ENCODE measurements around the gene CDK5RAP2. TPM values are rescaled to one million over a fixed set of nuclear protein-coding genes. Genes with fewer than 3 reads are reported as not detected.

CDK5RAP2 gene
- polyA plus RNA-seq, 1 experiment = 30.3 TPM

- POLR2A ChIA-PET = no interaction called here
- CTCF ChIA-PET = interaction anchor here (0.6 to 1.8 kb wide), 8 partner anchors 9 to 1892 kb away, joined by 3 to 9 read pairs (median 4); no protein-coding TSS in a partner anchor
- H3K27me3 ChIP-seq (ENCODE audit: control insufficient read depth, insufficient read depth, low read length) = no peaks in the 10 kb centered on the region
- no peak overlapping the region for H3K27ac ChIP-seq (ENCODE audit: low read depth, low read length)
- H3K4me3 ChIP-seq (ENCODE audit: low read depth, low read length) = no peak overlapping the region
- H3K9me3 ChIP-seq (ENCODE audit: control insufficient read depth, insufficient read depth, low read length) = no peaks in the 10 kb centered on the region
- no peak for DNase-seq (ENCODE audit: low read depth, low spot score)
- TF ChIP-seq CTCF (IDR thresholded peaks at IDR 0.05; ENCODE audit: low read depth, low read length) = peak; percentile 70
Measured at GRCh38 chr9:120348951-120349429, 231.0 kb downstream of the CDK5RAP2 start.

- no peak overlapping the region for H3K27ac ChIP-seq (ENCODE audit: low read depth, low read length)
- CTCF ChIA-PET = interaction anchor here (2.8 kb wide), 1 partner anchor 789 kb away, joined by 6 read pairs; no protein-coding TSS in a partner anchor
- POLR2A ChIA-PET = no interaction called here
- no peak overlapping the region for H3K4me3 ChIP-seq (ENCODE audit: low read depth, low read length)
- H3K9me3 ChIP-seq (ENCODE audit: control insufficient read depth, insufficient read depth, low read length) = no peaks in the 10 kb centered on the region
- TF ChIP-seq CTCF (IDR thresholded peaks at IDR 0.05; ENCODE audit: low read depth, low read length) = no peak
- DNase-seq (ENCODE audit: low read depth, low spot score) = no peak
- no peaks in the 10 kb centered on the region for H3K27me3 ChIP-seq (ENCODE audit: control insufficient read depth, insufficient read depth, low read length)
Measured at GRCh38 chr9:120345379-120345778, 234.6 kb downstream of the CDK5RAP2 start.

- peak; percentile 16 for DNase-seq (ENCODE audit: low read depth, low spot score)
- no peak overlapping the region for H3K4me3 ChIP-seq (ENCODE audit: low read depth, low read length)
- H3K27me3 ChIP-seq (ENCODE audit: control insufficient read depth, insufficient read depth, low read length) = no peaks in the 10 kb centered on the region
- ChIA-PET CTCF (interaction anchor here (1.5 to 2.8 kb wide), 2 partner anchors 133 to 788 kb away, joined by 4 to 6 read pairs; no protein-coding TSS in a partner anchor), POLR2A (no interaction called here)
- no peak overlapping the region for H3K27ac ChIP-seq (ENCODE audit: low read depth, low read length)
- H3K9me3 ChIP-seq (ENCODE audit: control insufficient read depth, insufficient read depth, low read length) = no peaks in the 10 kb centered on the region
- no peak for TF ChIP-seq CTCF (IDR thresholded peaks at IDR 0.05; ENCODE audit: low read depth, low read length)
Measured at GRCh38 chr9:120344230-120344629, 235.7 kb downstream of the CDK5RAP2 start.

GRCh38 chr9:120343416-120343815 lies 236.6 kb downstream of the CDK5RAP2 start:
- ChIA-PET POLR2A (no interaction called here), CTCF (interaction anchor here (0.7 to 1.5 kb wide), 2 partner anchors 134 to 338 kb away, joined by 3 to 4 read pairs; no protein-coding TSS in a partner anchor)
- H3K9me3 ChIP-seq (ENCODE audit: control insufficient read depth, insufficient read depth, low read length) = no peaks in the 10 kb centered on the region
- DNase-seq (ENCODE audit: low read depth, low spot score) = no peak
- H3K4me3 ChIP-seq (ENCODE audit: low read depth, low read length) = no peak overlapping the region
- no peak overlapping the region for H3K27ac ChIP-seq (ENCODE audit: low read depth, low read length)
- H3K27me3 ChIP-seq (ENCODE audit: control insufficient read depth, insufficient read depth, low read length) = no peaks in the 10 kb centered on the region
- TF ChIP-seq CTCF (IDR thresholded peaks at IDR 0.05; ENCODE audit: low read depth, low read length) = no peak

Other genes starting within 250 kb of the CDK5RAP2 start
- 11.4 and 12.9 TPM in 2 replicates for gene MEGF9, start 134.3 kb upstream of the CDK5RAP2 start, polyA plus RNA-seq (2011; rRNA removed)
- 57.7 and 69.0 TPM in 2 replicates for gene FBXW2, start 213.2 kb upstream of the CDK5RAP2 start, polyA plus RNA-seq (2011; rRNA removed)

All from AG04450 (cell line).